ENCODE results near the gene CMSS1.

DNA sequence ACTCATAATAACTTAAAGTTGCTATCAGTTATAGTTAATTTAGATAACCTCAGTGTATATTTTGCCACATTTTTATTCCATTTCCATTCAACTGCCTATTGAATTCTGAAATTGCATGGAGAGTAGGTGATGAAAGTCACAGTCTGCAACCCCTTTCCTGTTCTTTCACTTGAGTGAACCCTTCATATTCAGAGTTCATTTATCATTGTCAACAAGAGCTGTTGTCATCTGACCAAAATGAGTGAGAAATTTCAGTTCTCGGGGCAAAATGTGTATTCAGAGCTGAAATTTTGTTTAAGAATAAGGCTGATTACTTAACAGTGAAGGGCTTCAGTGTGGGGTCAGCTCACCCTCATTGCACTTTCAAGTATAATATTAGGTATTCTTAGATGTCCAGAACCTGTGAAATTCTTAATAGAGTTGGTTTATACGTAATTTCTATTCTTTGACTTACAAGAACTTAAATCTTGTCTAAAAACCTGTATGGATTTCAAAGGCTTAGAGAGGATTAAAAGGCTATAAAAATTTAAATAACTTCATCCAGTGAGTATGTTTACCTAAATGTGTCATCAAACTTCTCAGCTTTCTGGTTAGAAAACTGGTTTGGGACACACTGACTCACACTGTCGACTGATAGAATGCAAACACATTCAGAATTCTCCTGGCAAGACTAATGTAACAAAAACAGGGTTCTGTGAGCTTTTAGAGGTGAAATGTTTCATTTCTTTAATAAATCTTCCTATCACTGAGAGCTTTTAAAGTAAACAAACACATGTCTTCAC, 92.2 kb downstream of the CMSS1 start:
- TF ChIP-seq NFRKB (IDR thresholded peaks at IDR 0.05): no peak
- TF ChIP-seq ZNF384 (IDR thresholded peaks at IDR 0.05): no peak
- no peak for TF ChIP-seq HDGF (IDR thresholded peaks at IDR 0.05; ENCODE audit: borderline replicate concordance)
- TF ChIP-seq FOXA1 (IDR thresholded peaks at IDR 0.05): no peak
- TF ChIP-seq FOXM1 (IDR thresholded peaks at IDR 0.05; ENCODE audit: borderline replicate concordance): no peak
- no peak for TF ChIP-seq TARDBP (IDR thresholded peaks at IDR 0.05)
- no peak for TF ChIP-seq LEF1 (IDR thresholded peaks at IDR 0.05; ENCODE audit: borderline replicate concordance)
- TF ChIP-seq ARNT (IDR thresholded peaks at IDR 0.05): no peak
- TF ChIP-seq SUZ12 (IDR thresholded peaks at IDR 0.05): no peak
- no peak for TF ChIP-seq ELF4 (IDR thresholded peaks at IDR 0.05)
- TF ChIP-seq, protein P1, sequence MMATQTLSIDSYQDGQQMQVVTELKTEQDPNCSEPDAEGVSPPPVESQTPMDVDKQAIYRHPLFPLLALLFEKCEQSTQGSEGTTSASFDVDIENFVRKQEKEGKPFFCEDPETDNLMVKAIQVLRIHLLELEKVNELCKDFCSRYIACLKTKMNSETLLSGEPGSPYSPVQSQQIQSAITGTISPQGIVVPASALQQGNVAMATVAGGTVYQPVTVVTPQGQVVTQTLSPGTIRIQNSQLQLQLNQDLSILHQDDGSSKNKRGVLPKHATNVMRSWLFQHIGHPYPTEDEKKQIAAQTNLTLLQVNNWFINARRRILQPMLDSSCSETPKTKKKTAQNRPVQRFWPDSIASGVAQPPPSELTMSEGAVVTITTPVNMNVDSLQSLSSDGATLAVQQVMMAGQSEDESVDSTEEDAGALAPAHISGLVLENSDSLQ (IDR thresholded peaks at IDR 0.05): no peak
- no peak for TF ChIP-seq SP1 (IDR thresholded peaks at IDR 0.05)
